GM19193 (cell line): ENCODE data around the gene MYO16.

Experiments
- POLR2A ChIP-seq: IDR thresholded peaks from 4 replicates; pipeline ENCODE4 v1.6.1; 2011; ENCODE audit not compliant: insufficient read depth, insufficient read length; ENCODE audit errors: extremely low read depth

The MYO16 gene

GRCh38 chr13:109154966-109155761 is 525.8 kb downstream of the MYO16 start:
- no peak for TF ChIP-seq POLR2A

GRCh38 chr13:109156181-109156935 is 526.9 kb downstream of the MYO16 start:
- no peak for TF ChIP-seq POLR2A

GRCh38 chr13:109157275-109157674 is 527.9 kb downstream of the MYO16 start:
- TF ChIP-seq POLR2A = no peak

GRCh38 chr13:109158383-109158782 is 529.0 kb downstream of the MYO16 start:
- no peak for TF ChIP-seq POLR2A

- no peak for TF ChIP-seq POLR2A
Observed at GRCh38 chr13:109159650-109160309, 530.4 kb downstream of the MYO16 start.

- no peak for TF ChIP-seq POLR2A
Observed at GRCh38 chr13:109160357-109160756, 530.9 kb downstream of the MYO16 start.

GRCh38 chr13:109160887-109161669 is 531.7 kb downstream of the MYO16 start:
- TF ChIP-seq POLR2A = no peak

- TF ChIP-seq POLR2A = no peak
Observed at GRCh38 chr13:109162248-109163036, 533.0 kb downstream of the MYO16 start.

GRCh38 chr13:109163037-109163379 is 533.6 kb downstream of the MYO16 start:
- TF ChIP-seq POLR2A = no peak

GRCh38 chr13:109165417-109165904 is 536.0 kb downstream of the MYO16 start:
- no peak for TF ChIP-seq POLR2A

- no peak for TF ChIP-seq POLR2A
Observed at GRCh38 chr13:109166804-109167203, 537.4 kb downstream of the MYO16 start.

- TF ChIP-seq POLR2A = no peak
Observed at GRCh38 chr13:109172136-109172535, 542.7 kb downstream of the MYO16 start.

- no peak for TF ChIP-seq POLR2A
Observed at GRCh38 chr13:109175666-109176065, 546.3 kb downstream of the MYO16 start.

GRCh38 chr13:109180905-109181425 is 551.6 kb downstream of the MYO16 start:
- TF ChIP-seq POLR2A = no peak
